Measurements from ENCODE around the gene AGK.

The AGK gene

DNA sequence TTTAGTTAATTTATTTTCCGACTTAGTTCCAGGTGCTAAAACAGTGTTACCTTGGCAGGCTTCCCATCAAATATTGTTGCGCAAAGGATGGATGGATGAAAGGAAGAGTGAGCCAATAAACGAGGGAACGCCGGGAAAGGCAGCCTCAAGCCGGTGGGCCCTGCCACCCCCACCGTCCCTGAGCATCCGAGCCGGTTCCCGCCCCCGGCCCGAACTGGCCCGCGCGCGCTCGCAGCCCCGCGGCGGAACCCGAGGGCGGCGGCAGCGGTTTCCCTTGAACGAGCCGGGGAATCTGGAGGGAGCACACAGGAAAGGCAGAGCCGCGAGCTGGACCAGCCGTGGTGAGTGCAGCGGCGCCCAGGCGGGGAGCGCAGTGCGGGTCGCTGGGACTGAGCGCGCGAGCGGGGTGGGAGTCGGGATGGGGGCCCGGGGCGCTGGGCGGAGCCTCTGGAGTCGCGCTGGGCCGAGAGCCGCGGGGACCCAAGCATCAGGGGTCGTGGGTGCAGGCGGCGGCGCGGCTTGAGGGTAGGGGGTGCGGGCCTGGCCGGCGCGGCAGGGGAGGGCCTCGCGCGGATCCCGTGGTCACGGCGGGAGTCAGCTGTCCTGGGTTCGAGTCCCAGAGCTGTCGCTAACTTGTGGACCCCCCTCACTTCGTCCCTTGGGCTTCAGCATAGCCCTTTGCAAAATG lies at the start of gene AGK:
Gene AGK (plus strand): TSS at position 317 of the 688 bp plus-strand sequence. CDS start 4,057 bp downstream, outside the sequence.
- DNase-seq (ENCODE audit: low read depth in 2 of 2) = peak; percentile 70 to 75

- DNase-seq (ENCODE audit: low read depth in 2 of 2) = no peak
Measured at GRCh38 chr7:141501451-141501850, 49.8 kb upstream of the AGK start.

DNA sequence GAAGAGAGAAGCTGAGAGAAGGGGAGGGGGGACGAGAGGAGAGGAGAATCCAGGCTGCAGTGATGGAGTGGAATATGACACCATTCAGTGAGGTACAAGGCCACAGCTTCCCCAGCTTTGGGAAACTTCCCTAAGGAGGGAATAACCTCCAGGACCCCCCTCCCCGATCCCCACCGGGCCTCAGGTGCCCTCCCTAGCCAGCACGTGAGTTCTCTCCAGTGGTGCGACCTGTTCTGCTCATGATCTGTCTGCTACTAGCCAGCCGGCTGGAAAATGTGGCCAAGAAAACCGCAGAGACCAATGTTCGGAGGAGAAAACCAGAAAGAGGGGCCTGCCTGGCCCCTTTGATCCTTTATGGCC lies 39.9 kb upstream of the AGK start:
- DNase-seq (ENCODE audit: low read depth in 2 of 2) = peak in 1 of 2 experiments; percentile 4

DNA sequence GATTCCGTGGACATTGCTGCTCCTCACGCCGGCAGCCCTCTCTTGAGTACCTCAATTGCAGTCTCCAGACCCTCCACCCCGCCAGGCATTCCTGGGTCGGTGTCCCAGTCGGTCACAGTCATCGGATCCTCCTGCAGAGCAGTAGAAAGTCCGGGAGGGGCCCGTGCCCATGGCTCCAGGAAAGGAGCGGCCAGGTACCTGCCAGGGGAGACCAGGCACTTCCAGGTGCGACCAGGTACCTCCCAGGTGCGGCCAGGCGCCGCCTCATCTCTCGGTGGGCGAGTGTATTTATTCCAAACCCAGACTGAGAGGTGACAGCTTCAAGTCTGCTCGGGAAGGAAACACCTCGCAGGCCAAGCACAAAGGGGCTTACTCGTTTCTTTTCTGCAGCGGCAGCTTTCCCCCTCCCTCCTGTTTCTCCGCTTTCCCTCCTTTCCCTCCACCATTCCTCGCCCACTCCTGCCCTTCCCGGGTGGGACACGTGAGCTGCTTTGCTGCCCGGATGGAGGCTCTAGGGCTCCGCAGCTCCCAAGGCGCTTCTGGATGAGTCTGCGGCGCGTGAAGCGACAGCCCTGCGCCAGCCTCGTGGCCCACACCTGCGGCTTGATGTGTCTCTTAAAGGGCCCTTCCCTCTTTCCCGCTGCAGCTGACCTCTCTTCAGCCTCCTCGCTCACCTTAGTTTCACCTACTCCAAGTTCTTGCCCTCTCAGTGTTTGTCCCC lies 39.4 kb upstream of the AGK start:
- no peak for DNase-seq (ENCODE audit: low read depth in 2 of 2)

DNA sequence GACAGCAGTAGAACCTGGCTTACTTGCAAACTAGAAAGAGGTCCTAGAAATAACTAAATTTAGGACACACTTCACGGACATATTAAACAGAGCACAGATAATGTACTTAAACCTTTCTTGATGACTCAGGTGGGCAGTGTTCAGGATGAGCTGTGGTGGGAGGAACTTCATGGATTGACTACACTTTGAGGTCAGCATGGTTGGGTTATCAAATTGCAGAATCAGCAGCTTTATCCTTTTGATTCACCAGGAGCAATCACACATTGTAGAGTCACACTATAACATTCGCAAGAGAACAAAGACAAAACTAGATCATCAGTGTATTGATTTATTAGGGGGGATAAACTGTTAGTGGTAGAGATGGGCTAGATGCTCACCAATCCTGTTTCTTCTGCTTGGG lies 38.6 kb upstream of the AGK start:
- DNase-seq (ENCODE audit: low read depth in 2 of 2) = no peak

GRCh38 chr7:141513720-141514119 lies 37.5 kb upstream of the AGK start:
- no peak for DNase-seq (ENCODE audit: low read depth in 2 of 2)

DNA sequence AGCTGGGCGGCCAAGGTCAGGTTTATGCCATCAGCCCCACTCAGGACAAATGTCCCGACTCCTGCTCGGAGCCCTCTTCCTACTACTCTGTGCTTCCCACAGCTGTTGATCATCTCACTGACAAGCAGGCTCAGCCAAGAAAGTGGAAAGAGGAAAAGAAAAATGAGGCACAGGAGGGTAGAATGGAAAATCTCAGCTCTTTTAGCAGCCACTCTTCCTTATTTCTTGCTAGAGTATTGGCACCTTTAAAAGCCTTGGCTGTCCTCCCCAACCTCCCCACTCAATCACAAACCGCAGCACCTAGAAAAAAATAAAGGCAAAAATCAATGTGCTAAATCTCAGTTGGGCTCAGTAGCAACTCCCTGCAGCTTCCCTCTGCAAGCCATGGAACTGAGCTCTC lies 35.3 kb upstream of the AGK start:
- DNase-seq (ENCODE audit: low read depth in 2 of 2) = no peak

DNA sequence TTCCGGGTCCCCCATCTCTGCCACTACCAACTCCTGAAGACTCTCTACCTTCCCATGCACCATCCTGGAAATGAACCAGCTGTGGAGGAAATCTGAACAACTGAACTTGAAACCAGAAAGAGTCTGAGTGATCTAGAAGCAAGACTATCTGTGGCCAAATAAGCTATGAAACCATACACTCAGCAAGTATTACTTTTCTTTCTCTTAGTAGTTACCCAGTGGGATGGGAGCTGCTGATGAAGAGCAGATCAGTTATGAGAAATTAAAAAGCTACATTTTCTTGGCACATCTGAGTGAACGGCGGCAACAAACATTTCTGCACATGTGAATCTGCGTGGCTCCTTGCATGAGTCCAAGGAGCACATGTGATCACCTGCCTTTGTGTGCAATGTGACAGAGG lies 31.6 kb upstream of the AGK start:
- no peak for DNase-seq (ENCODE audit: low read depth in 2 of 2)

- no peak for DNase-seq (ENCODE audit: low read depth in 2 of 2)
Measured at GRCh38 chr7:141522657-141523342, 28.4 kb upstream of the AGK start.

DNA sequence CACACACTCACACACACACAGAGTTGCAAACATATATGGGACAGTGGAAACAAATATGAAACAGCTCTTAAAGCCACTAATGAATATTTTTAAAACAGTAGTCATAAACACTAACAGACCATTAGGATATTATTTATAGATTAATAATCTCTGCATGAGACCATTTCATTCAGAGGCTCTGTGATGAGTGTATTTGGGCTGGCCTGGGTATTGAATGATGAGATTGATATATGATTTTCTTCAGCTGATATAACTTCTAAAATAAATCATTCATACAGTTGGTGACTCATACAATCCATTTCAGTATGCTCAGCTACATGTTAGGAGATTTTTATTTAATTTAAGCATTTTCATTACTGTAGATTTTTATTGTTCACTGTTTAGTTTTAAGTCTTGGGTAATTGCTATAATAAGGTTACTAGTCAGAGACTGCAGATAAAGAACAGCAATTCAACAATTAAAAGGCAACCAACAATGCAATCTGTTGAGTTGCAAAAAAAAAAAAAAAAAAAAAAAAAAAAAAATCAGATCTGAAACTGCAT lies 25.2 kb upstream of the AGK start:
- no peak for DNase-seq (ENCODE audit: low read depth in 2 of 2)

GRCh38 chr7:141527076-141527475 lies 24.1 kb upstream of the AGK start:
- no peak for DNase-seq (ENCODE audit: low read depth in 2 of 2)

- no peak for DNase-seq (ENCODE audit: low read depth in 2 of 2)
Measured at GRCh38 chr7:141528399-141528798, 22.8 kb upstream of the AGK start.

GRCh38 chr7:141533149-141533949 lies 17.9 kb upstream of the AGK start:
- peak; percentile 19 to 49 for DNase-seq (ENCODE audit: low read depth in 2 of 2)

DNA sequence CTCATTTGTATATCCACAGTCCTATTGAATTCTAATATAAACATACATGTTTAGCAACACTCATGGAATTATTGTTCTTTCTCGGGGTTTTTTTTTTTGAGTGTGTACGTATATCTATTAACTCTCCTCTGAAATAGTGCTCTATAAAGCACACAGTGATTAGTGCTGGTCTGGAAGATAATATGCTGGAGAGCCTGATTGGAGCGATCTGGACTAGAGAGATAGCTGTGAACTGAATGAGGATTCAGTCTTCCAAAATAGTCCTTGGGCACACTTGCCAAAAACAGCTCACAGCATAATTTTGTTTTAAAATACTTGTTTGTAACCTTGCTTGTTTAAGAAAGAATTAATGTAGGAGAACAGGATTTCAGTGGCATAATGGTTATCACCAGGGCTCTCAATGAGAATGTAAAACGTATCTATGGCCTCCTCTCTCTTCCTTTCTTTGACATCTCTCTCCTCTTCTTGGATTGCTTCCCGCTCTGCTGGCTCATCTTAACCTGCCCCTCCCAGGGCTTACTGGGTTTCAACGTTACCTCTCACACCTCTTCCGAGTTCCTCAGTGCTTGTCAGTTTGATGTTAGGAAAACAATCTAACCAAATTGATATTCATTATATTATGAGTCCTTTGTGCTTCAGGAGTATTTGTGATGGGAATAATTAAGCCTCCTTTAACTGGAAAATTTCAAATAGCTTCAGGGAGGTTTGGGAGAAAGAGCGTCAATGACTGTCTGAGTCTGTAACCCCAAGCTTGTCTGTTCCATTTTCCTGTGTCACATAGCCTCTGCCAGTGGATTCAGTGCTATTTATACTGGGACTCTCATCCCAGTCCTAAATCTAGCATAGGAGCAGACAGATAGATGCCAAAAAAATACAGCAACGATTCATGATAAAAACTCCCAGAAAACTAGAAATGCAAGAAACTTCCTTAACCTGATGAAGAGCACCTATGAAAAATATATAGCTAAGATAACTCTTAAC lies 16.2 kb upstream of the AGK start:
- no peak for DNase-seq (ENCODE audit: low read depth in 2 of 2)

GRCh38 chr7:141537906-141538305 lies 13.3 kb upstream of the AGK start:
- no peak for DNase-seq (ENCODE audit: low read depth in 2 of 2)

DNA sequence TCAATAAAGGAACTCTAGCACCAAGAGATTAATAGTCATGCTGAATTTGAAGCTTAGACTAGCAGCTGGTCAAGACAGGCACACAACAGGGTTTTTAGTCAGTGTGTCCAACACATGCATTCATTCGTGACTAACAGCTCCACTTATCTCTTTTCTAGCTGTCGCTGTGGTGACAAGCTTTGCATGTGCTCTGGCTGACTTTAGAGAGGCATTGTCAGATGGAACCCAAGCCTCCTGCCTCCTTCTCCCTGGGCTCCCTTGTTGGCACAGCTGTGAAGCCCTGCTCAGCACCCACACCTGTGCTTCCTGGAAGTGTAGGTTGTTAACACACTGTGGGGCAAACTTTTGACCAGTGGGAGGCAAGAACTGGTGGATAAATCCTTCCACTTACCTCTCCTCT lies 9.8 kb upstream of the AGK start:
- no peak for DNase-seq (ENCODE audit: low read depth in 2 of 2)

DNA sequence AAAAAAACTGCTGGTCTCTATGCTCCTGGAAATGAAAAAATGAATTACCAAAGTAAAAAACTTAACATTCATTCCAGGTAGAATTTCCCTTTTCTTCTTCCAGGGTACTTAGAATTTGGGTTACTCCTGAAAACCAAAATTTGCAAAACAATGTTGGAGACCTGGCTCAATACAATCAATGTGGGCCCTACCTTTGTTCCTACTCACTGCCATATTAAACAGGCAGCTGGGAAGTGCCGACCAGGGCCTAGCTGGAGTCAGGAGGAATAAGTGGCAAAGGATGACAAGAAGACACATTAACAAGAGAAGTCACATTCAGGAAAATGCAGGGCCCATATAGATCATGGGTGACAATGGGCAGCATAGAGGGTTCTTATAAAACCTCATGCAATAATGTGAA lies 6.4 kb upstream of the AGK start:
- no peak for DNase-seq (ENCODE audit: low read depth in 2 of 2)

DNA sequence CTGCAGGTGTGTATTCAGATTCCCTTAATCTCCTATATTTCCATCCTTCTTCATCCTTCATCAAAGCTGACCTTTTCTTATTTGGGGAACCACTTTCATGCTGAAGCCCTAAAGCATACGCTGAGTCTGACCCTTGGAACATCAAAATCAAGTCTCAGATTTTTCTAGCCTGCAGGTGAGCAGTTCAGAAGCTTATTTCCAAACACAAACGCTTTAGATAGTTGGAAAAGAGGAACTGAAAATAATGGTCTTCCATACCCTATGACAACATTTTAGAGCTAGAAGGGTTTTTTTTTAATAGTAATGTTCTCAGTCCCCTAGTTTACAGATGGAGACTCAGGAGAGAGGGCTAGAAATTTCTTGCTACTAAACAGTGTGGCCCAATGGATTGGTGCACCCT lies 1.6 kb upstream of the AGK start:
- no peak for DNase-seq (ENCODE audit: low read depth in 2 of 2)

- no peak for DNase-seq (ENCODE audit: low read depth in 2 of 2)
Measured at GRCh38 chr7:141550386-141551093, 670 bp upstream of the AGK start.

GRCh38 chr7:141551782-141552181 lies 572 bp downstream of the AGK start:
- DNase-seq (ENCODE audit: low read depth in 2 of 2) = no peak
